HepG2 (cell line): ENCODE results near the gene SYCP2L. TPM values are rescaled to one million over a fixed set of nuclear protein-coding genes. Genes with fewer than 3 reads are reported as not detected.

Experiments used
- ATAC-seq: fragments of 200-7000 bp; cut with Tn5 transposase; 3 replicates; pipeline ENCODE4 v1.9.1; 2020; ENCODE audit warnings: mild to moderate bottlenecking, moderate library complexity
- BruUV-seq: library from RNA; stranded (reverse); fragments of 400-500 nt; replicated peaks from 2 replicates; lab custom pipeline; 2021; lab: Mats Ljungman, UMichigan
- CTCF ChIA-PET: fragments of 300-600 bp; formaldehyde crosslinking; extraction: SDS; loops from one replicate; lab custom pipeline; 2021; ENCODE audit warnings: low total read pairs, inconsistent platforms, low intra/inter-chr PET ratio; lab: Yijun Ruan, JAX
- POLR2A ChIA-PET: fragments of 350-600 bp; sonication (Branson Sonifier 250); formaldehyde crosslinking; loops from one replicate; lab custom pipeline; 2020; ENCODE audit warnings: antibody characterized with exemption, inconsistent platforms; lab: Yijun Ruan, JAX
- DNase-seq: peaks from one replicate; pipeline ENCODE4 v3.0.0-alpha.2; 2015; ENCODE audit warnings: low spot score
- FAIRE-seq: peaks from 3 replicates; lab custom pipeline; 2011; peaks lifted over from hg19 to GRCh38; lab: Jason Lieb, UNC
- H2AFZ ChIP-seq: one replicate; pipeline ENCODE4 v1.6.1; 2011; ENCODE audit warnings: low read length, inconsistent platforms
- H3K27ac ChIP-seq: fragments of 300-600 bp; 3 replicates; pipeline ENCODE4 v1.8.0; 2011; ENCODE audit warnings: mixed run types, mild to moderate bottlenecking, mixed read lengths, low read length, inconsistent platforms; ENCODE audit not compliant: insufficient read depth; ENCODE audit errors: extremely low read length
- H3K27me3 ChIP-seq, 2 experiments: fragments of 200-600 bp in 1 of 2; 2 replicates in 1 of 2; 3 replicates in 1 of 2; pipeline versions ENCODE4 v1.6.0 to v1.8.0; 2011; ENCODE audit warnings: low read length in 2 of 2, mild to moderate bottlenecking in 2 of 2, moderate library complexity in 2 of 2, inconsistent platforms in 1 of 2; ENCODE audit not compliant: insufficient read depth in 2 of 2, control insufficient read depth in 1 of 2
- H3K36me3 ChIP-seq, 2 experiments: fragments of 200-600 bp in 1 of 2; replicated peaks in 1 of 2; 2 replicates in 1 of 2; 3 replicates in 1 of 2; pipeline versions ENCODE4 v1.5.1 to v1.8.0; 2011; ENCODE audit warnings: low read length in 2 of 2, inconsistent platforms in 1 of 2; ENCODE audit not compliant: insufficient read depth in 2 of 2, control insufficient read depth in 1 of 2
- H3K4me1 ChIP-seq: 2 replicates; pipeline ENCODE4 v1.5.1; 2012; ENCODE audit warnings: low read length, inconsistent platforms; ENCODE audit not compliant: insufficient read depth
- H3K4me2 ChIP-seq: 2 replicates; pipeline ENCODE4 v1.6.0; 2011; ENCODE audit warnings: low read depth, low read length, inconsistent platforms
- H3K4me3 ChIP-seq, 3 experiments: fragments of 200-600 bp in 1 of 3; sonication (generic), shearing (Covaris generic) in 1 of 3; replicated peaks in 1 of 3; 2 replicates each; pipeline ENCODE4 v1.5.1; 2011 to 2016; ENCODE audit warnings: low read length in 3 of 3, inconsistent platforms in 2 of 3, low read depth in 2 of 3, mild to moderate bottlenecking in 2 of 3, control low read depth in 1 of 3, mixed read lengths in 1 of 3; ENCODE audit not compliant: insufficient read depth in 1 of 3
- H3K79me2 ChIP-seq: one replicate; pipeline ENCODE4 v1.6.1; 2011; ENCODE audit warnings: low read length, inconsistent platforms; ENCODE audit not compliant: insufficient read depth
- H3K9ac ChIP-seq: 2 replicates; pipeline ENCODE4 v1.6.0; 2011; ENCODE audit warnings: mild to moderate bottlenecking, low read depth, low read length, inconsistent platforms; ENCODE audit not compliant: insufficient read depth
- H3K9me3 ChIP-seq: 2 replicates; pipeline ENCODE4 v1.5.1; 2012; ENCODE audit warnings: mild to moderate bottlenecking, low read length
- H4K20me1 ChIP-seq: 2 replicates; pipeline ENCODE4 v1.6.0; 2011; ENCODE audit warnings: inconsistent platforms, mild to moderate bottlenecking, low read length, moderate library complexity; ENCODE audit not compliant: insufficient read depth
- ATF7 ChIP-seq, 2 experiments: fragments of 450-650 bp in 1 of 2; sonication (generic) in 1 of 2; formaldehyde crosslinking in 1 of 2; IDR thresholded peaks; 2 replicates each; pipeline versions ENCODE4 v1.4.0 to v1.6.1; 2016 to 2020; ENCODE audit warnings: antibody characterized with exemption in 1 of 2, mild to moderate bottlenecking in 1 of 2, missing genetic modification reagents in 1 of 2
- FOXK2 ChIP-seq: fragments of 450-650 bp; IDR thresholded peaks from 2 replicates; pipeline ENCODE4 v1.6.1; 2016
- PAX8 ChIP-seq: sonication (generic); formaldehyde crosslinking; IDR thresholded peaks from 2 replicates; pipeline ENCODE4 v1.8.0; 2022; ENCODE audit warnings: mild to moderate bottlenecking, missing genetic modification reagents, borderline replicate concordance
- REL ChIP-seq: sonication (generic); formaldehyde crosslinking; conservative IDR thresholded peaks from 2 replicates; pipeline ENCODE4 v1.8.0; 2022; ENCODE audit warnings: mild to moderate bottlenecking, missing genetic modification reagents, moderate library complexity
- SMARCE1 ChIP-seq: fragments of 450-650 bp; IDR thresholded peaks from 2 replicates; pipeline ENCODE4 v1.6.1; 2017; ENCODE audit warnings: borderline replicate concordance
- ZFP36 ChIP-seq: fragments of 150-350 bp; IDR thresholded peaks from 2 replicates; pipeline ENCODE4 v1.6.1; 2018; ENCODE audit warnings: borderline replicate concordance, low read length, low read depth; ENCODE audit not compliant: partially characterized antibody
- ZNF563 ChIP-seq: sonication (generic); formaldehyde crosslinking; IDR thresholded peaks from 2 replicates; pipeline ENCODE4 v1.8.0; 2022; ENCODE audit warnings: mild to moderate bottlenecking, moderate library complexity, missing genetic modification reagents
- ZNF761 ChIP-seq: sonication (generic); formaldehyde crosslinking; conservative IDR thresholded peaks from 2 replicates; pipeline ENCODE4 v1.4.0; 2020; ENCODE audit warnings: mild to moderate bottlenecking, missing genetic modification reagents
- WGBS: methylation state at CpG from one replicate; pipeline ENCODE4 v1.1.6; 2017; ENCODE audit warnings: low lambda C conversion rate; 5-methylcytosine and 5-hydroxymethylcytosine counted together
- in situ Hi-C: cut with HindIII; loops from 2 replicates; pipeline ENCODE4 v1.10.0; 2017; ENCODE audit warnings: low pct_unique_long_range_greater_than_20kb; ENCODE audit not compliant: extremely low pct_ligation_motif_present
- intact Hi-C: fragments of 100-400 bp; cut with micrococcal nuclease; formaldehyde crosslinking; loops from one replicate; pipeline ENCODE4 v1.10.0; 2022; ENCODE audit not compliant: unreplicated experiment
- polyA plus RNA-seq, 8 experiments: library from polyadenylated mRNA; depleted of rRNA in 3 of 8; stranded (reverse) in 7 of 8; unstranded in 1 of 8; fragments of >200 nt; fragmentation: Illumina TruSeq in 4 of 8; extraction: Trizol in 4 of 8; gene quantifications; 2 replicates each; pipeline versions ENCODE4 v1.2.1 to v1.2.3, GENCODE V29; 2011 to 2016; ENCODE audit warnings: low read depth in 4 of 8, missing spikeins in 1 of 8, mixed read lengths in 1 of 8; ENCODE audit not compliant: insufficient read depth in 1 of 8
- total RNA-seq, 5 experiments: library from RNA; depleted of rRNA; stranded (reverse); fragments of >200 nt; fragmentation: Illumina TruSeq; extraction: Trizol; gene quantifications; 2 replicates each; pipeline ENCODE4 v1.2.3, GENCODE V29; 2016; ENCODE audit warnings: low read depth in 1 of 5
- TF ChIP-seq, protein P1 (sequence below), 2 experiments: fragments of 450-650 bp in 1 of 2; sonication (generic) in 1 of 2; formaldehyde crosslinking; IDR thresholded peaks; 2 replicates each; pipeline versions ENCODE4 v1.5.0 to v1.8.0; 2020 to 2022; ENCODE audit warnings: mild to moderate bottlenecking in 1 of 2, missing genetic modification reagents in 1 of 2
- TF ChIP-seq, protein P2 (sequence below): sonication (generic); formaldehyde crosslinking; IDR thresholded peaks from 2 replicates; pipeline ENCODE4 v1.5.0; 2020; ENCODE audit warnings: missing genetic modification reagents
- TF ChIP-seq, protein P3 (sequence below): sonication (generic); formaldehyde crosslinking; IDR thresholded peaks from 2 replicates; pipeline ENCODE4 v1.5.0; 2020; ENCODE audit warnings: missing genetic modification reagents

Gene SYCP2L
- total and polyA plus RNA-seq, 2 of the 13 experiments (the other 11 are each of a cell fraction or from before 2014, with no cell fraction given) = 0.22 to 0.54 TPM

DNA sequence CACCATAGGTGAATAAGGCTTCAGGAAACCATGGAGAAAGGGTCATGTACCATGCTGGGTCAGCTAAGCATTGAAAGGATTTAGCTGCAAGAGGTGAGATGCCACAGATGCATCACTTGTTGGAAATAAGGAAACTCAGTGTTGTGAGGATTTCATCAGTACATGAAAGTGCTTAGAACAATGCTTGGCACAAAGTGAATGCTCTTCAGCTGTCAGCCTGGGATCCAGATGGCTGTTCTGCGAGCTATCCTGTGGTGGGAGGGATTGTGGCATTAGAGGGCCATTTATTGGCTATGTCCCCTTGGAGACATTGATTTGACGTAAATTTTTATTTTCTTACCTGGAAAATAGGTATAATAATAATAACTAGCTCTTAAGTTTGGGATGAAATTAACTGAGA lies 104.3 kb downstream of the SYCP2L start:
- TF ChIP-seq ZFP36 (no peak), ATF7 (IDR thresholded peaks at IDR 0.05) (no peak), ATF7 (CRISPR knock-in tag; IDR thresholded peaks at IDR 0.05) (no peak), ZNF563 (CRISPR knock-in tag) (no peak), ZNF761 (CRISPR knock-in tag) (no peak), FOXK2 (no peak), SMARCE1 (no peak), PAX8 (CRISPR knock-in tag) (no peak), REL (CRISPR knock-in tag) (no peak)
- TF ChIP-seq, protein P1, sequence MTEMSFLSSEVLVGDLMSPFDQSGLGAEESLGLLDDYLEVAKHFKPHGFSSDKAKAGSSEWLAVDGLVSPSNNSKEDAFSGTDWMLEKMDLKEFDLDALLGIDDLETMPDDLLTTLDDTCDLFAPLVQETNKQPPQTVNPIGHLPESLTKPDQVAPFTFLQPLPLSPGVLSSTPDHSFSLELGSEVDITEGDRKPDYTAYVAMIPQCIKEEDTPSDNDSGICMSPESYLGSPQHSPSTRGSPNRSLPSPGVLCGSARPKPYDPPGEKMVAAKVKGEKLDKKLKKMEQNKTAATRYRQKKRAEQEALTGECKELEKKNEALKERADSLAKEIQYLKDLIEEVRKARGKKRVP (CRISPR knock-in tag; IDR thresholded peaks at IDR 0.05) = no peak
- TF ChIP-seq, protein P2, sequence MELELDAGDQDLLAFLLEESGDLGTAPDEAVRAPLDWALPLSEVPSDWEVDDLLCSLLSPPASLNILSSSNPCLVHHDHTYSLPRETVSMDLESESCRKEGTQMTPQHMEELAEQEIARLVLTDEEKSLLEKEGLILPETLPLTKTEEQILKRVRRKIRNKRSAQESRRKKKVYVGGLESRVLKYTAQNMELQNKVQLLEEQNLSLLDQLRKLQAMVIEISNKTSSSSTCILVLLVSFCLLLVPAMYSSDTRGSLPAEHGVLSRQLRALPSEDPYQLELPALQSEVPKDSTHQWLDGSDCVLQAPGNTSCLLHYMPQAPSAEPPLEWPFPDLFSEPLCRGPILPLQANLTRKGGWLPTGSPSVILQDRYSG (CRISPR knock-in tag) = no peak
- TF ChIP-seq, protein P3, sequence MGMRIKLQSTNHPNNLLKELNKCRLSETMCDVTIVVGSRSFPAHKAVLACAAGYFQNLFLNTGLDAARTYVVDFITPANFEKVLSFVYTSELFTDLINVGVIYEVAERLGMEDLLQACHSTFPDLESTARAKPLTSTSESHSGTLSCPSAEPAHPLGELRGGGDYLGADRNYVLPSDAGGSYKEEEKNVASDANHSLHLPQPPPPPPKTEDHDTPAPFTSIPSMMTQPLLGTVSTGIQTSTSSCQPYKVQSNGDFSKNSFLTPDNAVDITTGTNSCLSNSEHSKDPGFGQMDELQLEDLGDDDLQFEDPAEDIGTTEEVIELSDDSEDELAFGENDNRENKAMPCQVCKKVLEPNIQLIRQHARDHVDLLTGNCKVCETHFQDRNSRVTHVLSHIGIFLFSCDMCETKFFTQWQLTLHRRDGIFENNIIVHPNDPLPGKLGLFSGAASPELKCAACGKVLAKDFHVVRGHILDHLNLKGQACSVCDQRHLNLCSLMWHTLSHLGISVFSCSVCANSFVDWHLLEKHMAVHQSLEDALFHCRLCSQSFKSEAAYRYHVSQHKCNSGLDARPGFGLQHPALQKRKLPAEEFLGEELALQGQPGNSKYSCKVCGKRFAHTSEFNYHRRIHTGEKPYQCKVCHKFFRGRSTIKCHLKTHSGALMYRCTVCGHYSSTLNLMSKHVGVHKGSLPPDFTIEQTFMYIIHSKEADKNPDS (CRISPR knock-in tag) = no peak
- Histone ChIP-seq H3K27me3 (no peaks in the 10 kb centered on the region), H4K20me1 (no peaks in the 10 kb centered on the region), H2AFZ (no peak overlapping the region), H3K79me2 (no peaks in the 10 kb centered on the region), H3K9me3 (no peaks in the 10 kb centered on the region), H3K9ac (no peak overlapping the region), H3K4me2 (no peak overlapping the region), H3K4me3 (no peak overlapping the region), H3K27ac (no peak overlapping the region), H3K36me3 (peaks cover 3 to 23% of the 10 kb centered on the region in 2 experiments), H3K4me1 (0 out of 2 replicates have a peak, but pooled peaks cover 7% of the 10 kb centered on the region)
- BruUV-seq = no TSS peak
- DNase-seq (no peak), FAIRE-seq (no peak), ATAC-seq (no peak)
- POLR2A ChIA-PET = no interaction called here
- intact Hi-C loops = loop anchor here (10.0 kb wide), 1 partner anchor 54 kb away; the partner anchor contains the start of gene ELOVL2
- WGBS = 79% methylated on average over 2 of the region's 2 CpGs
- CTCF ChIA-PET = no interaction called here
- in situ Hi-C loops = no loop called here
